MM.1S (cell line): ENCODE results near the gene NOC4L.

Experiments
- EZH2 ChIP-seq: fragments of 300-600 bp; sonication (generic); optimal IDR thresholded peaks from 2 replicates; pipeline ENCODE3; 2017; ENCODE audit warnings: low read depth, mild to moderate bottlenecking, antibody characterized with exemption, low read length, mixed read lengths
- TF ChIP-seq, protein P1 (sequence below): fragments of 300-600 bp; sonication (generic); IDR thresholded peaks from 2 replicates; pipeline ENCODE4 v1.5.1; 2016; ENCODE audit warnings: antibody characterized with exemption, low read length, mixed read lengths

DNA sequence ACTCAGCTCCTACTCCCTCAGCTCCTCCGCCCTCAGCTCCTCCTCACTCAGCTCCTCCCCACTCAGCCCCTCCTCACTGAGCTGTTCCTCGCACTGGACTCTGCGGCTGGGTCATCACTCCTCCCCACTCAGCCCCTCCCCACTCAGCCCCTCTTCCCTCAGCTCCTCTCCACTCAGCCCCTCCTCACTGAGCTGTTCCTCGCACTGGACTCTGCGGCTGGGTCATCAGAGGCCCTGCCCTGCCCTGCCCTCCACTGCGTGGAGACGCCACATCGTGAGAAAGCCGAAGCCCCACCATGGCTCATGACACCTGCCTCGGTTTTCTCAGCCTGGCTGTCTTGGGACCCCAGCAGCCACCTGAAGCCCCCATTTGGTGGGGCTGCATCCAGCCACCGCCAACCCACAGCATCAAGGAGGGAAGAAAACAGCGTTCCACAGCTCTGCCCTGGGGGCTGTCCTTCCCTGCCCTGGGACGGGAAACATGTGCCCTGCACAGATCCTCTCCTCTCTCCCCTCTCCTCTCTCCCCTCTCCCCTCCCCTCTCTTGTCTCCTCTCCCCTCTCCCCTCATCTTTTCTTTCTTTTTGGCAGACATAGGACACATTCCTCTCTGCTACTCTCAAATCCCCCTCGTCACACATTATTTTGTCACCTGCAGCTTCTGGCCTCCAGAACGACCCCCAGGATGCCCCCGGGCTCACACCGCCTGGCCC, 17.7 kb downstream of the NOC4L start:
- TF ChIP-seq, protein P1, sequence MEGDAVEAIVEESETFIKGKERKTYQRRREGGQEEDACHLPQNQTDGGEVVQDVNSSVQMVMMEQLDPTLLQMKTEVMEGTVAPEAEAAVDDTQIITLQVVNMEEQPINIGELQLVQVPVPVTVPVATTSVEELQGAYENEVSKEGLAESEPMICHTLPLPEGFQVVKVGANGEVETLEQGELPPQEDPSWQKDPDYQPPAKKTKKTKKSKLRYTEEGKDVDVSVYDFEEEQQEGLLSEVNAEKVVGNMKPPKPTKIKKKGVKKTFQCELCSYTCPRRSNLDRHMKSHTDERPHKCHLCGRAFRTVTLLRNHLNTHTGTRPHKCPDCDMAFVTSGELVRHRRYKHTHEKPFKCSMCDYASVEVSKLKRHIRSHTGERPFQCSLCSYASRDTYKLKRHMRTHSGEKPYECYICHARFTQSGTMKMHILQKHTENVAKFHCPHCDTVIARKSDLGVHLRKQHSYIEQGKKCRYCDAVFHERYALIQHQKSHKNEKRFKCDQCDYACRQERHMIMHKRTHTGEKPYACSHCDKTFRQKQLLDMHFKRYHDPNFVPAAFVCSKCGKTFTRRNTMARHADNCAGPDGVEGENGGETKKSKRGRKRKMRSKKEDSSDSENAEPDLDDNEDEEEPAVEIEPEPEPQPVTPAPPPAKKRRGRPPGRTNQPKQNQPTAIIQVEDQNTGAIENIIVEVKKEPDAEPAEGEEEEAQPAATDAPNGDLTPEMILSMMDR = no peak
- no peak for TF ChIP-seq EZH2
